Brain microvascular endothelial cell (primary cell): ENCODE data around the gene OXA1L.

ENCODE experiments used
- DNase-seq: peaks from one replicate; pipeline ENCODE4 v3.0.0-alpha.2; 2020
- H3K27ac ChIP-seq: fragments of 250-450 bp; sonication (Bioruptor Pico); 2 replicates; pipeline ENCODE4 v1.5.1; 2020; ENCODE audit warnings: mild to moderate bottlenecking, moderate library complexity
- H3K27me3 ChIP-seq: fragments of 250-450 bp; sonication (Bioruptor Pico); replicated peaks from 2 replicates; pipeline ENCODE4 v1.5.1; 2020; ENCODE audit warnings: mild to moderate bottlenecking
- H3K36me3 ChIP-seq: fragments of 250-450 bp; sonication (Bioruptor Pico); replicated peaks from 2 replicates; pipeline ENCODE4 v1.5.1; 2020; ENCODE audit warnings: mild to moderate bottlenecking
- H3K4me3 ChIP-seq: 2 replicates; pipeline ENCODE4 v1.5.1; 2011; ENCODE audit warnings: low read depth, mild to moderate bottlenecking, control low read depth, low read length, moderate library complexity
- in situ Hi-C: cut with HindIII; loops from 2 replicates; pipeline ENCODE4 v1.10.0; 2017; ENCODE audit warnings: low sequenced_read_pairs, low pct_ligation_motif_present
- TF ChIP-seq, protein P1 (sequence below): IDR thresholded peaks from 2 replicates; pipeline ENCODE4 v1.5.1; 2011; ENCODE audit warnings: low read depth, mild to moderate bottlenecking, moderate library complexity, low read length, control low read depth, inconsistent platforms; ENCODE audit errors: missing control alignments

OXA1L gene

DNA sequence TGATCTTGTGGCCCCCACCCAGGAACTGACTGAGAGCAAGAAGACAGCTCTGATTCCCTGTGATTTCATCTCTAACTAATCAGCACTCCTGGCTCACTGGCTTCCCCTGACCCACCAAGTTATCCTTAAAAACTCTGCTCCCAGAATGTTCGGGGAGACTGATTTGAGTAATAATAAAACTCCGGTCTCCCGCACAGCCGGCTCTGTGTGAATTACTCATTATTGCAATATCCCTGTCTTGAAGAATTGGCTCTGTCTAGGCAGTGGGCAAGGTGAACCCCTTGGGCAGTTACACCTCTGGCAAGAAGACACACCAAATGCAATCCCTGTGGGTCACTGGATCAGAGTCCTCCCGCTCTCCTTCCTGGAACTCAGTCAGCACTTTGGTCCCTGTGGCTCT is 27.5 kb downstream of the OXA1L start:
- no peak for DNase-seq
- in situ Hi-C loops, result no loop called here
- TF ChIP-seq, protein P1, sequence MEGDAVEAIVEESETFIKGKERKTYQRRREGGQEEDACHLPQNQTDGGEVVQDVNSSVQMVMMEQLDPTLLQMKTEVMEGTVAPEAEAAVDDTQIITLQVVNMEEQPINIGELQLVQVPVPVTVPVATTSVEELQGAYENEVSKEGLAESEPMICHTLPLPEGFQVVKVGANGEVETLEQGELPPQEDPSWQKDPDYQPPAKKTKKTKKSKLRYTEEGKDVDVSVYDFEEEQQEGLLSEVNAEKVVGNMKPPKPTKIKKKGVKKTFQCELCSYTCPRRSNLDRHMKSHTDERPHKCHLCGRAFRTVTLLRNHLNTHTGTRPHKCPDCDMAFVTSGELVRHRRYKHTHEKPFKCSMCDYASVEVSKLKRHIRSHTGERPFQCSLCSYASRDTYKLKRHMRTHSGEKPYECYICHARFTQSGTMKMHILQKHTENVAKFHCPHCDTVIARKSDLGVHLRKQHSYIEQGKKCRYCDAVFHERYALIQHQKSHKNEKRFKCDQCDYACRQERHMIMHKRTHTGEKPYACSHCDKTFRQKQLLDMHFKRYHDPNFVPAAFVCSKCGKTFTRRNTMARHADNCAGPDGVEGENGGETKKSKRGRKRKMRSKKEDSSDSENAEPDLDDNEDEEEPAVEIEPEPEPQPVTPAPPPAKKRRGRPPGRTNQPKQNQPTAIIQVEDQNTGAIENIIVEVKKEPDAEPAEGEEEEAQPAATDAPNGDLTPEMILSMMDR, result no peak
- Histone ChIP-seq H3K36me3 (no peaks in the 10 kb centered on the region), H3K27ac (no peak overlapping the region), H3K4me3 (no peak overlapping the region), H3K27me3 (no peaks in the 10 kb centered on the region)

DNA sequence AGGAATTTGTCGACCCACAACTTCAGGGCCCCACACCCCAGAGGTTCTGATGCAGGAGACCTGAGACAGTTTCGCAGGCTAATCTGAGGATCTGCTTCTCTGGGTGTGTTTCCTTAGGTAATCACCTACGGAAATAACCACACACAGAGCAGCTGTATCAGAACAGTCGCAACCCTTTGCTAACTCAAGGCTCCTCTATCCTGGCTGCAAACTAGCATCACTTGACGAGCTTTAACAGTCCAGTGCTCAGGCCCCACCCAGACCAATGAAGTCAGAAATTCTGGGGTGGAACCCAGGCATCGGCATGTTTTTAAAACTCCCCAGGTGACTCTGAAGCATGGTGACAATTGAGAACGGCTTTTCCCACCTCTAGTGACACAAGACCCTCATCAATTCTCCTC is 28.1 kb downstream of the OXA1L start:
- H3K36me3 ChIP-seq, result no peaks in the 10 kb centered on the region
- no peak overlapping the region for H3K27ac ChIP-seq
- H3K4me3 ChIP-seq, result no peak overlapping the region
- in situ Hi-C loops, result no loop called here
- H3K27me3 ChIP-seq, result no peaks in the 10 kb centered on the region
- TF ChIP-seq, protein P1, result no peak
- no peak for DNase-seq

DNA sequence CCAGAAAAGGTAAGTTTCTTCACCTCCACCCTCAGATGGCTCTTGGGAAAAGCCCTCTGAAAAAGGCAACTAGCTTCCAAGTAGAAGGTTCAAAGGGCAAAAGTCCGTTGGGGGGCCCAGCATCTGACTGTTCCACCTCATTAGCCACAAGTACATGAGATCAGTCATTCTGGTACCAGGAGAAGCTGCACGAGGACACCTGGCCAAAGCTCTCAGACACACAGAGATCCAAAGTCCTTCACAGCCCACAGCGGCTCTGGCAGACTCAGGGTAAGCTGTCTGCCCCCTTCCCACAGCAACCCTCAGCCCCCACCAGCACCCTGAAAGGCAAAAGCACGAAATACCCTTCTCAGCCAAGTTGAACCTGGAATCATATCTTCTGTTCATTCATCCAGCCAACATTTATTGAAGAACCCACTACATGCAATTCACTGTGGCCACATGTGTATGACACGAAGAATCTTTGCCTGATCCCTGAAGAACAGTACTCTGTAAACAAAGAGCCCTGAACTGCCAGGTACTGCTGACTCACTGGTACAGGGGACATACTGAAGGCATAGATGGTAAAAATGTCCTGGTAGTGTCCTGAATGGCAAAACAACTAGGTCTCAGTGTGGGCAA is 29.7 kb downstream of the OXA1L start:
- Histone ChIP-seq H3K4me3 (no peak overlapping the region), H3K36me3 (no peaks in the 10 kb centered on the region), H3K27ac (no peak overlapping the region), H3K27me3 (no peaks in the 10 kb centered on the region)
- in situ Hi-C loops, result no loop called here
- DNase-seq, result no peak
- TF ChIP-seq, protein P1, result no peak

DNA sequence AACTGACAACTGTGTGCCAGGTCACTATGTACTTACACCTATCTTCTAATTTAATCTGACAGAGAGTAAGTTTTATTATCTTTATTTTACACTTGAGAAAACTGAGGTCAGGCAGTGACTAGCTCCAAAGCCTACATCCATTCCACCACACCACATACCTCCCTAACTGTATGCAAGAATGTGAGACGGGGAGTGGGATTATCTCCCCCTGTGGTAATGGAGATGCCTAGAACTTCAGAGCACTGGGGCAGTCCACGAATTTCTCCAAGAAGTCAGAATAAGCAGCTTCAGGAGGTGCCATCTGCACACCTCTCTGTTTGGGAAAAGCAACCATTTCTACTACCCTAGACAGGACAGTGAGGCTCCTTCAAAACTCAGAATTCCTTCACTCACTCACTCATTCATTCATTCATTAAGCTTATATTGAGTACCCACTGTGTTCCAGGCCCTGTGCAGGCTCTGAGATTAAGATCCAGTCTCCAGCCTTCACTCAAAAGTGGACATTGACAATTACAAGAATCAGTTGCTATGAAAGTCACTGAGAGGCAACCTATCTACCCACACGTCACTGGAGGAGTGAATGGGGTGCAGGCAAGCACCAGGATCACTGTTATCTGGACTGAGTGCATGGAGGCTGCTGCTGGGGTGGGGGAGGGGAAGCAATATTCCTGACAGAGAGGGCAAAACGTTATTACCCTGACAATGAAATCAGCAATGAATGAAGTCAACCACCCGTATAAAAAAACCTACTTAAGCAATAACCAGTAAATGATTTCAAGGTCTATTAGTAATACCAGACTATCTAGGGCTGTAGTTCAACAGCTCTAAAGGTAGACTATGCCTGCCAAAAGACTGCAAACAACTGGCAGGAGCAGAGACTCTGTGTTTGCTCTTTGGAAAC is 30.8 kb downstream of the OXA1L start:
- no peaks in the 10 kb centered on the region for H3K36me3 ChIP-seq
- TF ChIP-seq, protein P1, result no peak

DNA sequence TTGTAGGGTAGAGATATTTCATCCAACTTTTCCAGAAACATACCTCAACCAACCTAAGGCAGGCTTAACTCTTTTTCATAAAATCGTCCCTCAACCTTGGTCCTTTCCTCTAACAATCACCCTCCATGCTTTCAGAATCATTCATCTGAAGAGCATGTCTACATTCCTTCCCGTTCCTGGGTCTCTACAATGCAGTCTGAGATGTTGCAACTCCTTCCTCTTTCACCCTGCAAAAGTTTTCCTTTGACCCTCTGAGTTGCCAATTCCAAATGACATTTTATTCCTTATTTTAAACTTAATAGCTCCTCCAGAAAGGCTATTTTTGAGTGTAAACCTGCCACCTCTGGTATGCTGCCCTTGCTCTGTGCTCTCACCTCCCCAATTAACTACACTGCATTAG is 32.0 kb downstream of the OXA1L start:
- DNase-seq, result no peak
- H3K36me3 ChIP-seq, result no peaks in the 10 kb centered on the region
- TF ChIP-seq, protein P1, result no peak
- no peak overlapping the region for H3K27ac ChIP-seq
- no peaks in the 10 kb centered on the region for H3K27me3 ChIP-seq
- in situ Hi-C loops, result no loop called here
- no peak overlapping the region for H3K4me3 ChIP-seq

More for the DNA sequence above, 30.8 kb downstream of the OXA1L start:
- in situ Hi-C loops, result no loop called here
- no peak overlapping the region for H3K4me3 ChIP-seq
- DNase-seq, result no peak
- H3K27ac ChIP-seq, result no peak overlapping the region
- H3K27me3 ChIP-seq, result no peaks in the 10 kb centered on the region
